ENCODE data around the gene HES7.
A peak's percentile ranks its signal among the peaks of the same experiment; 100 is the strongest.
"Not testable (repeated sequence)": the region's sequence is repeated elsewhere in the genome, so short reads cannot be mapped to it uniquely, and the experiment has no call there.

The HES7 gene

DNA sequence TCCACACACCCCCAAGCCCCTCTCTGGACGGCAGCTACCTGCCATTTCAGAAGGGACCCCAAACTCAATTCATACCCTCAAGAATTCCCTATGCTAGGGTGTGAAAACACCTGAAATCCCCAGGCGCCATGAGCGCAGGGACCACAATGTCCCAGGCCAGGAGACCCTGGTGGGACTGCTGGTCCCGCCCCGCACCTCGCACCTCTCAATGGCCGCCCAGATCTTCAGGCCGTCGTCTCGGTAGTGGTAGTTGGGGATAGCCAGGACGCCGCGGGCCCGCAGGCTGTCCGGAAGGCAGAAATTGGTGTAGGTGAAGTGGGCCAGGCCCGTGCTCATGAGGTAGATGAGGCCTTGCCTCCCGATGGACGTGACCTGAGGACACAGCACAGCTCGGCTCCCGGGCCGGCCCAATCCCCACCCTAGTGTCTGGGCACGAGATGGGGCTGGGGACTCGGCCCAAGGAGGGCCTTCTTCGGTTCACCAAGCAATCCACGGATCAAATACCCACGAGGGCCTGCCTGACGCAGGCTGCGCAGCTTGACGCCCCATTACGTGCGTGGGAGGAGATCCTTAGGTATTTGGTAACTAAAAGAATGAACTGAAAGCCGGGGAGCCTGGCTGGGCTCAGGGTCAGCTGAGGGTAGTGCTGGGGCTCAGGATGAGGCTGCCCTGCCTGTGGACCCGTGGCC lies 14.8 kb downstream of the HES7 start:
- H3K4me3 ChIP-seq (ENCODE audit: control insufficient read depth, low read depth, low read length), result no peak overlapping the region
- no peak for DNase-seq (ENCODE audit: low read depth)
- TF ChIP-seq, protein P1, sequence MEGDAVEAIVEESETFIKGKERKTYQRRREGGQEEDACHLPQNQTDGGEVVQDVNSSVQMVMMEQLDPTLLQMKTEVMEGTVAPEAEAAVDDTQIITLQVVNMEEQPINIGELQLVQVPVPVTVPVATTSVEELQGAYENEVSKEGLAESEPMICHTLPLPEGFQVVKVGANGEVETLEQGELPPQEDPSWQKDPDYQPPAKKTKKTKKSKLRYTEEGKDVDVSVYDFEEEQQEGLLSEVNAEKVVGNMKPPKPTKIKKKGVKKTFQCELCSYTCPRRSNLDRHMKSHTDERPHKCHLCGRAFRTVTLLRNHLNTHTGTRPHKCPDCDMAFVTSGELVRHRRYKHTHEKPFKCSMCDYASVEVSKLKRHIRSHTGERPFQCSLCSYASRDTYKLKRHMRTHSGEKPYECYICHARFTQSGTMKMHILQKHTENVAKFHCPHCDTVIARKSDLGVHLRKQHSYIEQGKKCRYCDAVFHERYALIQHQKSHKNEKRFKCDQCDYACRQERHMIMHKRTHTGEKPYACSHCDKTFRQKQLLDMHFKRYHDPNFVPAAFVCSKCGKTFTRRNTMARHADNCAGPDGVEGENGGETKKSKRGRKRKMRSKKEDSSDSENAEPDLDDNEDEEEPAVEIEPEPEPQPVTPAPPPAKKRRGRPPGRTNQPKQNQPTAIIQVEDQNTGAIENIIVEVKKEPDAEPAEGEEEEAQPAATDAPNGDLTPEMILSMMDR (conservative IDR thresholded peaks at IDR 0.05; ENCODE audit: control insufficient read depth, insufficient read depth, low read depth, low read length), result no peak

DNA sequence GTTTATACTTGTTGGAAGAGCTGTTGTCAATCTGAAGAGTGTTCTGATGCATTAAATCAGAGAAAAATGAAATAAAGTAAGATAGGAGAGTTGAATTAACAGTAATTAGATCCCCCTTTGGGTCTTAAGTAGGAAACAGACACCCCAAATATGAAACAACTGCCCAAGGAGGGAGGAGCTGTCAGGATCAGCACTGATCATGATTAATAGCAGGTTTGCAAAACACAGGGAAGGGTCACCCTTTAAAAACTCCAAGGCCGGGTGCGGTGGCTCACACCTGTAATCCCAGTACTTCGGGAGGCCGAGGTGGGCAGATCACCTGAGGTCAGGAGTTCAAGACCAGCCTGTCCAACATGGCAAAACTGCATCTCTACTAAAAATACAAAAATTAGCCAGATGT lies 16.9 kb downstream of the HES7 start:
- H3K4me3 ChIP-seq (ENCODE audit: control insufficient read depth, low read depth, low read length); DNase-seq (ENCODE audit: low read depth): not testable (repeated sequence)

DNA sequence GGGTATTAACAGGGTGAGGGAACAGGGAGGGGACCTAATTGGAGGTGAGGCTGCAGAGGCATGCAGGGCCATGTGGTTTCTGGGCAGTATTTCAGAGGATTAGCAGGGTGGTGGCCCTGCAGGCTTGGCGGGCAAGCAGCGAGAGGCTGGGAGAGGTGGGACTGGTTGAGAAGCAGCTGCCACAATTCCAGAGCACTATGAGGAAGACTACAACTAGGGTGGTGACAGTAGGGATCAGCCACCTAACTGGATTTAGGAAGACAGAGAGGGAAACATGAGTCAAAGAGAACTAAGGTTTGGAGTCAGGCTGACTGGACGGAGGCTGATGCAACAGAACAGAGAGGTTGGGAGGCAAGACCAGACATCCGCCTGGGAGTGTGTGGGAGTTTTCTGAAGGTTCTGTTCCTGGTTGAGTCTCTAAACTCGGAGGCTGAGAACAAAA lies 17.9 kb downstream of the HES7 start:
- TF ChIP-seq, protein P1 (conservative IDR thresholded peaks at IDR 0.05; ENCODE audit: control insufficient read depth, insufficient read depth, low read depth, low read length), result no peak

DNA sequence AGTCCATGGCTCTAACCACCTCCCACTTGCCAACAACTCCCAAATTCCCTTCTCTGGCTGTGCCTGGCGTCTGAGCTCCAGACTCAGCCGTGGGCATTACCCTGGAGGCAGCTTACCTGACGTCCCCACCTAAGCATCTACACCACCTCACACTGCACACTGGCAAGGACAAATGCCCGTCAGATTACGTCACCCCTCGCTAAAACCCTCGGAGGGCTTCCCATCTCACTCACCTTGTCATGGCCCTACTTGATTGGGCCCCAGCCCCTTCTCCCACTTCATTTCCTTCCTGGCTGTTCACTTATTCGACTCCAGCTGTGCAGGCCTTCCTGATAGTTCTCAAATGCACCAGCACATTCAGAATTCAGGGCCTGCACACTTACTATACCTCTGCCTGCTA lies 19.0 kb downstream of the HES7 start:
- TF ChIP-seq, protein P1 (conservative IDR thresholded peaks at IDR 0.05; ENCODE audit: control insufficient read depth, insufficient read depth, low read depth, low read length), result no peak
- no peak for DNase-seq (ENCODE audit: low read depth)

More for the DNA sequence above, 17.9 kb downstream of the HES7 start:
- DNase-seq (ENCODE audit: low read depth), result peak; percentile 56
- no peak overlapping the region for H3K4me3 ChIP-seq (ENCODE audit: control insufficient read depth, low read depth, low read length)

DNA sequence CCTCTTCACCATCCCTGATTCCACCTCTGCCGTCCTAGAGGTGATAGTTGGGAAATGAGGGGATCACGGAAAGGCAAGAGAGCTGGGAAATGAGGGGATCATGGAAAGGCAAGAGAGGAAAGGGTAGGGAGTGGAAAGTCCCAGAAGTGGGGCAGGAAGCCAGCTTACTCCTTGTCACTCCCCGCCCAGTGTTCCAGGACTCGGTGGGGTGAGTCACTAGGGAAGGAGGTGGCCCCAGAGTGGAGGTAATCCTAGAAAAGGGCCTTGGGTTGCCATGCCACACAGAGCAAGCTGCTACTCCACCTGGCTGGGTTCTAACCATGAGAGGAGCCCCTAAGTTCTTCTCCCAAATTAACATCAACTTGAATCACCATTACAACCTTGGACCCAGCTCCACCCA lies 20.4 kb downstream of the HES7 start:
- DNase-seq (ENCODE audit: low read depth), result peak; percentile 30
- no peak overlapping the region for H3K4me3 ChIP-seq (ENCODE audit: control insufficient read depth, low read depth, low read length)
- TF ChIP-seq, protein P1 (conservative IDR thresholded peaks at IDR 0.05; ENCODE audit: control insufficient read depth, insufficient read depth, low read depth, low read length), result no peak

More for the DNA sequence above, 19.0 kb downstream of the HES7 start:
- H3K4me3 ChIP-seq (ENCODE audit: control insufficient read depth, low read depth, low read length), result no peak overlapping the region

DNA sequence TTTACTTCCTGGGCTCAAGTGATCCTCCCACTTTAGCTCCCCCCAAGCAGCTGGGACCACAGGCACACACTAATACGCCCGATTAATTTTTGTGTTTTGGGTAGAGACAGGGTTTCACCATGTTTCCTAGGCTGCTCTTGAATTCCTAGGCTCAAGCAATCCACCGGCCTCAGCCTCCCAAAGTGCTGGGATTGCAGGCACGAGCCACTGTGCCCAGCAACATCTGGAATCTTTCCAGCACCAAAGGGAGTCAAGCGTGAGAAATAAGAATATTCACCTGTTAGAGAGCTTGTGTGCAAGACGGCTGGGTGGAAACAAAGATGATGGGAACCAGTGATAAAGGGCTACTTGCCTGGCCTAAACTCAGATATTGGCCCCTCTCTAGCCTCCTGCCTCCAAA lies 22.2 kb downstream of the HES7 start:
- H3K4me3 ChIP-seq (ENCODE audit: control insufficient read depth, low read depth, low read length), result no peak overlapping the region
- DNase-seq (ENCODE audit: low read depth), result no peak
- TF ChIP-seq, protein P1 (conservative IDR thresholded peaks at IDR 0.05; ENCODE audit: control insufficient read depth, insufficient read depth, low read depth, low read length), result no peak

DNA sequence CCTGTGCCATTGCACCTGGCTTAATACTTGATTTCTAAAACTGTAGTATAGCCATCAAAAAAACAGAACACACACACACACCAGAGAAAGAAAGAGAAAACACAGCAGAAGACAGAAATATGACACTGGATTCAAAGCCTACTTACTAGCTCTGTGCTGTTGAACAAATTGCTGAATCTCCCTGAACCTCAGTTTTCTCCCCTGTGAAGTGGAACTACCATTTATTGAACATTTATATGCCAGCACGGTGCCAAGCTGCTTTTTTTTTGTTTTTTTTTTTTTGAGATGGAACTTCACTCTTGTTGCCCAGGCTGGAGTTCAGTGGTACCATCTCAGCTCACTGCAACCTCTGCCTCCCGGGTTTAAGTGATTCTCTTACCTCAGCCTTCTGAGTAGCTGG lies 23.1 kb downstream of the HES7 start:
- no peak overlapping the region for H3K4me3 ChIP-seq (ENCODE audit: control insufficient read depth, low read depth, low read length)
- DNase-seq (ENCODE audit: low read depth), result no peak
- TF ChIP-seq, protein P1 (conservative IDR thresholded peaks at IDR 0.05; ENCODE audit: control insufficient read depth, insufficient read depth, low read depth, low read length), result no peak

All from fibroblast of mammary gland (primary cell).